Type B pancreatic cell (in vitro differentiated cells): ENCODE data around the gene GPC2. TPM values are rescaled to one million over a fixed set of nuclear protein-coding genes. Genes with fewer than 3 reads are reported as not detected.
A peak's percentile ranks its signal among the peaks of the same experiment; 100 is the strongest.
"Not testable (repeated sequence)": the region's sequence is repeated elsewhere in the genome, so short reads cannot be mapped to it uniquely, and the experiment has no call there.

ENCODE experiments used
- DNase-seq: peaks from one replicate; pipeline ENCODE4 v3.0.0; 2021; ENCODE audit warnings: mixed read lengths; ENCODE audit not compliant: unreplicated experiment; ENCODE audit errors: extremely low spot score
- H3K27ac Mint-ChIP-seq: 2 replicates; pipeline ENCODE4 v1.8.0; 2021; ENCODE audit warnings: mild to moderate bottlenecking, mixed read lengths
- H3K27me3 Mint-ChIP-seq: 2 replicates; pipeline ENCODE4 v1.8.0; 2021; ENCODE audit warnings: mixed read lengths
- H3K36me3 Mint-ChIP-seq: 2 replicates; pipeline ENCODE4 v1.8.0; 2021; ENCODE audit warnings: mixed read lengths
- H3K4me1 Mint-ChIP-seq: one replicate; pipeline ENCODE4 v1.8.0; 2021; ENCODE audit warnings: mixed read lengths; ENCODE audit not compliant: unreplicated experiment
- H3K4me3 Mint-ChIP-seq: 2 replicates; pipeline ENCODE4 v1.8.0; 2021; ENCODE audit warnings: mild to moderate bottlenecking, mixed read lengths
- H3K9me3 Mint-ChIP-seq: 2 replicates; pipeline ENCODE4 v1.8.0; 2021; ENCODE audit warnings: mixed read lengths
- total RNA-seq: library from RNA; stranded (reverse); gene quantifications from 2 replicates; pipeline ENCODE4 v1.2.1, GENCODE V29; 2021; ENCODE audit warnings: low replicate concordance
- TF ChIP-seq, protein P1 (sequence below): fragments of 200-600 bp; sonication (generic); conservative IDR thresholded peaks from 2 replicates; pipeline ENCODE4 v1.5.0; 2021; ENCODE audit warnings: antibody characterized with exemption, mild to moderate bottlenecking

Gene GPC2
- total RNA-seq, 1 donor from 2014 or later, result 53.3 TPM

DNA sequence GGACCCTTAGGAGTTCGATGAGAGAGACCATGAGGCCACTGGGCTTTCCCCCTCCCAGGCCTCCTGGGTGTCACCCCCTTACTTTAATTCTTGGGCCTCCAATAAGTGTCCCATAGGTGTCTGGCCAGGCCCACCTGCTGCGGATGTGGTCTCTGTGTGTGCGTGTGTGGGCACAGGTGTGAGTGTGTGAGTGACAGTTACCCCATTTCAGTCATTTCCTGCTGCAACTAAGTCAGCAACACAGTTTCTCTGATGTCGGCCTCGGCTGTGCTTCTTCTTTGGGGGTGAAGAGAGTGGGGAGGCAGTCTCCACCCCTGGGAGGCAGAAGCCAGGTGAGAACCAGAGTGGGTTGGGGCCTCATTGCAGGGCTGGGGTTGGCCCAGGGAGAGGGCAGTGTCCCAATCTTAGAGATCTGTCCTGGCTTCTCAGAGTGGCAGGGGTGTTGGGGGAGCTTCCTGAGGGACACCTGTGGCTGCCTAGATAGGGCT, 44.1 kb upstream of the GPC2 start:
- Mint-ChIP-seq H3K27me3 (no peaks in the 10 kb centered on the region), H3K36me3 (no peaks in the 10 kb centered on the region), H3K27ac (no peak overlapping the region), H3K4me3 (no peak overlapping the region), H3K9me3 (no peaks in the 10 kb centered on the region), H3K4me1 (no peaks in the 10 kb centered on the region)
- TF ChIP-seq, protein P1, sequence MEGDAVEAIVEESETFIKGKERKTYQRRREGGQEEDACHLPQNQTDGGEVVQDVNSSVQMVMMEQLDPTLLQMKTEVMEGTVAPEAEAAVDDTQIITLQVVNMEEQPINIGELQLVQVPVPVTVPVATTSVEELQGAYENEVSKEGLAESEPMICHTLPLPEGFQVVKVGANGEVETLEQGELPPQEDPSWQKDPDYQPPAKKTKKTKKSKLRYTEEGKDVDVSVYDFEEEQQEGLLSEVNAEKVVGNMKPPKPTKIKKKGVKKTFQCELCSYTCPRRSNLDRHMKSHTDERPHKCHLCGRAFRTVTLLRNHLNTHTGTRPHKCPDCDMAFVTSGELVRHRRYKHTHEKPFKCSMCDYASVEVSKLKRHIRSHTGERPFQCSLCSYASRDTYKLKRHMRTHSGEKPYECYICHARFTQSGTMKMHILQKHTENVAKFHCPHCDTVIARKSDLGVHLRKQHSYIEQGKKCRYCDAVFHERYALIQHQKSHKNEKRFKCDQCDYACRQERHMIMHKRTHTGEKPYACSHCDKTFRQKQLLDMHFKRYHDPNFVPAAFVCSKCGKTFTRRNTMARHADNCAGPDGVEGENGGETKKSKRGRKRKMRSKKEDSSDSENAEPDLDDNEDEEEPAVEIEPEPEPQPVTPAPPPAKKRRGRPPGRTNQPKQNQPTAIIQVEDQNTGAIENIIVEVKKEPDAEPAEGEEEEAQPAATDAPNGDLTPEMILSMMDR, result no peak
- DNase-seq, result no peak

DNA sequence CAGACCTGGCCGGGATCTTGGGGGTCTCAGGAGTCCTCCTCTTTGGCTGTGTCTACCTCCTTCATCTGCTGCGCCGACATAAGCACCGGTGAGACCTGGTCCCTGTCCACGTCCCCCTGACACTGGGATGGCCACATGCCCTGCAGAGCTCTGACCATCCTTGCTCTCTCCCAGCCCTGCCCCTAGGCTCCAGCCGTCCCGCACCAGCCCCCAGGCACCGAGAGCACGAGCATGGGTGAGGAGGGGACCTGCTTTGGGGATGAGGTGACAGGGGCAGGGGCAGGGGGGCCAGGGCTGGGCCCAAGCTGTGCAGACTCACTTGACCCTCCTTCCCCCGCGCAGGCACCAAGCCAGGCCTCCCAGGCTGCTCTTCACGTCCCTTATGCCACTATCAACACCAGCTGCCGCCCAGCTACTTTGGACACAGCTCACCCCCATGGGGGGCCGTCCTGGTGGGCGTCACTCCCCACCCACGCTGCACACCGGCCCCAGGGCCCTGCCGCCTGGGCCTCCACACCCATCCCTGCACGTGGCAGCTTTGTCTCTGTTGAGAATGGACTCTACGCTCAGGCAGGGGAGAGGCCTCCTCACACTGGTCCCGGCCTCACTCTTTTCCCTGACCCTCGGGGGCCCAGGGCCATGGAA, 43.5 kb upstream of the GPC2 start:
- H3K4me3 Mint-ChIP-seq, result no peak overlapping the region
- TF ChIP-seq, protein P1, result no peak
- no peaks in the 10 kb centered on the region for H3K36me3 Mint-ChIP-seq
- H3K4me1 Mint-ChIP-seq, result no peaks in the 10 kb centered on the region
- no peaks in the 10 kb centered on the region for H3K9me3 Mint-ChIP-seq
- no peak for DNase-seq
- H3K27me3 Mint-ChIP-seq, result no peaks in the 10 kb centered on the region
- H3K27ac Mint-ChIP-seq, result no peak overlapping the region

DNA sequence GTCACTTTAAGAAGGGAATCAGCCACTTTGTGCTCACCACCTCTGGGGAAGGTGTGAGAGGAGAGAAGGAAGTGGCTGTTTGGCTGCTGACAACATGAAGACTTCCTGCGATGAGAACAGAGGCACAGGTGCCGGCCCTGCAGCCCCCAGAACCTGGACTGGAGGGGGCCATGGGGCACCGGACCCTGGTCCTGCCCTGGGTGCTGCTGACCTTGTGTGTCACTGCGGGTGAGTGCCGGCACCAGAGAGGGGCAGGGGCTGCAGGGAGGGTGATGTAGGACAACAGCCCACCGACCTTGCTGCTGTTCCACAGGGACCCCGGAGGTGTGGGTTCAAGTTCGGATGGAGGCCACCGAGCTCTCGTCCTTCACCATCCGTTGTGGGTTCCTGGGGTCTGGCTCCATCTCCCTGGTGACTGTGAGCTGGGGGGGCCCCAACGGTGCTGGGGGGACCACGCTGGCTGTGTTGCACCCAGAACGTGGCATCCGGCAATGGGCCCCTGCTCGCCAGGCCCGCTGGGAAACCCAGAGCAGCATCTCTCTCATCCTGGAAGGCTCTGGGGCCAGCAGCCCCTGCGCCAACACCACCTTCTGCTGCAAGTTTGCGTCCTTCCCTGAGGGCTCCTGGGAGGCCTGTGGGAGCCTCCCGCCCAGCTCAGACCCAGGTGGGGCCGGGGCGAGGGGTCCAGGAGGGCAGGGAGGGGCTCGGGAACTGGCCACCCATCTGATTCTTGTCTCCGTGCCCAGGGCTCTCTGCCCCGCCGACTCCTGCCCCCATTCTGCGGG, 42.8 kb upstream of the GPC2 start, which contains the start of gene PVRIG:
TSS of gene PVRIG (plus strand) at position 149 of the 785 bp plus-strand sequence. CDS start at position 171, 22 bp downstream.
- not testable (repeated sequence) for H3K36me3 Mint-ChIP-seq, H3K27me3 Mint-ChIP-seq
- H3K27ac Mint-ChIP-seq, result peak within 1 kb of the TSS; percentile 67

DNA sequence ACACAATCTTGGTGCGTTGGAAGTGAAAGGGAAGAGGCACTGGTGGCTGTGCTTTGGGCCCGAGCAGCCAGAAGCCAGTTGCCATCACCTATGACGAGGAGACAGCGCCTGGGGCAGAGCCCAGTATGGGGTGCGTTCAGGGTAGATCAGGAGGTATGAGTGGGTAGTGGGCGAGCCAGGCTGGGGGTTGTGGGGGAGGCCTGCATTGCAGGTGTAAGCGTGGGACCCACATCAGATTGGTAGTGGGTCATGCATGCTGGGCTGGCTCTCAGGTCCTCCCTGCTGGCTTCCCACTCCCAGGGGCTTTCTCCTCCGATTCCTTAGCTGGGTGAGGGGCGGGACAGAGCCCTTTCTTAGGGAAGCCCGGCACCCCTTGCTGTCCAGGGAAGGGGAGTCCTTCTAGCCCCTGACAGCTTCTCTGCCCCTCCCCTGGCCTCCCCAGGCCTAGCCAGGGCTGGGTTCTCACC, 42.1 kb upstream of the GPC2 start:
- Mint-ChIP-seq H3K4me3 (no peak overlapping the region), H3K9me3 (no peaks in the 10 kb centered on the region), H3K36me3 (no peaks in the 10 kb centered on the region), H3K27ac (peak overlapping the region; percentile 67), H3K27me3 (no peaks in the 10 kb centered on the region), H3K4me1 (peaks cover 2% of the 10 kb centered on the region)
- TF ChIP-seq, protein P1, result no peak
- DNase-seq, result no peak

More for the DNA sequence above, 42.8 kb upstream of the GPC2 start, which contains the start of gene PVRIG:
- H3K4me1 Mint-ChIP-seq, H3K9me3 Mint-ChIP-seq, DNase-seq, H3K4me3 Mint-ChIP-seq: not testable (repeated sequence)

DNA sequence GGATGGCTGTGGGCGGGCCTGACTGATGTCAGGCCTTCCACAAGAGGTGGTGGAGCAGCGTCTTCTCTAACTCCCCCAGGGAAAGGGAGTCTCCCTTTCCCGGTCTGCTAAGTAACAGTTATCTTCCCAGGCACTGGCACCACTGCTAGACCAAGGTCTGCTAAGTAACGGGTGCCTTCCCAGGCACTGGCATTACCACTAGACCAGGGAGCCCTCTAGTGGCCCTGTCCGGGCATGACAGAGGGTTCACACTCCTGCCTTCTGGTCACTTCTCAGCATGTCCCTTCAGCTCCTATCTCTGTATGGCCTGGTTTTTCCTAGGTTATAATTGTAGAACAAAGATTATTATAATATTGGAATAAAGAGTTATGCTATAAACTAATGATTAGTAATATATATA, 40.8 kb upstream of the GPC2 start:
- peak; percentile 88 for DNase-seq
- peaks cover 13% of the 10 kb centered on the region for H3K4me1 Mint-ChIP-seq
- H3K27ac Mint-ChIP-seq, H3K4me3 Mint-ChIP-seq, H3K9me3 Mint-ChIP-seq, H3K27me3 Mint-ChIP-seq, H3K36me3 Mint-ChIP-seq: not testable (repeated sequence)
- TF ChIP-seq, protein P1, result peak; percentile 72

DNA sequence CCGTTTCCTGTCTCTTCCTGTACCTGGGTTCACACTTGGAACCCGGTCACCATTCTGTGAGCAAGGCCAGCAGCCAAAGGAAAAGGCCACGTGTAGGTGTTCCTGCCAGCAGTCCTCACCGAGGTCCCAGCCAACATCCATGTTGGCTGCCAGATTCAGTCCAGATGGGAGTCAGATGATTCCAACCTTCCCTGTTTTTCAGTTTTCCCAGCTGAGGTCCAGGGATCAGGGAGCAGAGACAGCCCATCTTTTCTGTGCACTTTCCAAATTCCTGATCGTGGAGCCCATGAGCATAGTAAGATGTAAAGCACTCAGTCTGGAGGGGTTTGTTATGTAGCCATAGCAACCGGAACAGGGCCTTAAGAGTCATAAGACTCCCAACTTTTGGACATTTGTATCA, 38.7 kb upstream of the GPC2 start:
- H3K9me3 Mint-ChIP-seq, result no peaks in the 10 kb centered on the region
- no peak overlapping the region for H3K4me3 Mint-ChIP-seq
- TF ChIP-seq, protein P1, result no peak
- no peaks in the 10 kb centered on the region for H3K27me3 Mint-ChIP-seq
- DNase-seq, result no peak
- H3K36me3 Mint-ChIP-seq, result no peaks in the 10 kb centered on the region
- no peak overlapping the region for H3K27ac Mint-ChIP-seq
- H3K4me1 Mint-ChIP-seq, result peaks cover 13% of the 10 kb centered on the region

DNA sequence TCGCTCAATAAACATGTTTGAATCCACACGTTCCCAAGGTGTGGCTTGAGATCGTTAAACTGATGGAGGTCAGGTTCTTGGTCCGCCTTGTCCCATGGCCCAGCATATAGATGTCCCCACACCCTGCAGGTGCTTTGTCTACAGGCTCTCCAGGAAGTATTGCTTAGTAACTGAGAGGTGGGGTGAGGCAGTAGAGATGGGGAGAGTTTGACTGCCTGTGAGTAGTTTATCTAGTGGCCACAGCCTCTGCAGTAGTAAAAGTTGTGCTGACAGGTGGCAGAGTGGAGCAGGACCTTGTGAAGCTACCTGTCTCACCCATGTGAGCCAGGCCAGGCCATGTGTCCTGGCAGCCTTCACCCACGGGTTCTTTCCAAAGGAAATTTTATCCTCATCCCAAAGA, 37.2 kb upstream of the GPC2 start:
- H3K36me3 Mint-ChIP-seq, H3K4me3 Mint-ChIP-seq, H3K9me3 Mint-ChIP-seq, H3K27me3 Mint-ChIP-seq, DNase-seq: not testable (repeated sequence)
- H3K27ac Mint-ChIP-seq, result peak overlapping the region; percentile 88
- peaks cover 18% of the 10 kb centered on the region for H3K4me1 Mint-ChIP-seq
